CD8-positive, alpha-beta memory T cell (primary cell): ENCODE measurements around the gene DEDD2. TPM values are rescaled to one million over a fixed set of nuclear protein-coding genes. Genes with fewer than 3 reads are reported as not detected.

ENCODE experiments used
- CTCF ChIA-PET: fragments of 350-600 bp; sonication (Branson Sonifier 250); formaldehyde crosslinking; loops from one replicate; lab custom pipeline; 2021; ENCODE audit warnings: antibody characterized with exemption; lab: Charles Lee
- POLR2A ChIA-PET: fragments of 350-600 bp; sonication (Branson Sonifier 250); formaldehyde crosslinking; loops from one replicate; lab custom pipeline; 2021; ENCODE audit warnings: antibody characterized with exemption; lab: Charles Lee
- DNase-seq, 5 donors: peaks; one replicate each; pipeline versions ENCODE4 v3.0.0 to v3.0.0-alpha.2; 2020 to 2022; ENCODE audit warnings: mixed read lengths in 1 of 5
- H3K27ac ChIP-seq: one replicate; pipeline ENCODE4 v1.7.0; 2013; ENCODE audit warnings: low read depth, mild to moderate bottlenecking, low read length, moderate library complexity
- H3K27me3 ChIP-seq: 2 replicates; pipeline ENCODE4 v1.7.0; 2013; ENCODE audit warnings: low read length, mild to moderate bottlenecking; ENCODE audit not compliant: insufficient read depth, poor library complexity, severe bottlenecking
- H3K36me3 ChIP-seq: 2 replicates; pipeline ENCODE4 v1.7.0; 2013; ENCODE audit warnings: mild to moderate bottlenecking, low read length, moderate library complexity; ENCODE audit not compliant: insufficient read depth
- H3K4me1 ChIP-seq: 2 replicates; pipeline ENCODE4 v1.7.0; 2013; ENCODE audit warnings: mild to moderate bottlenecking, low read length, moderate library complexity; ENCODE audit not compliant: insufficient read depth
- H3K4me3 ChIP-seq: 2 replicates; pipeline ENCODE4 v1.7.0; 2013; ENCODE audit warnings: mild to moderate bottlenecking, low read length
- H3K9me3 ChIP-seq: 2 replicates; pipeline ENCODE4 v1.7.0; 2013; ENCODE audit warnings: mild to moderate bottlenecking, low read length
- H3K27ac Mint-ChIP-seq, 8 donors: one replicate each; pipeline ENCODE4 v1.8.0; 2020 to 2021; ENCODE audit warnings: mixed read lengths in 8 of 8, mild to moderate bottlenecking in 6 of 8, inconsistent platforms in 3 of 8, moderate library complexity in 3 of 8
- H3K27me3 Mint-ChIP-seq, 2 donors: one replicate each; pipeline ENCODE4 v1.8.0; 2020 to 2021; ENCODE audit warnings: mixed read lengths in 2 of 2, mild to moderate bottlenecking in 1 of 2, moderate library complexity in 1 of 2
- H3K36me3 Mint-ChIP-seq, 3 donors: one replicate each; pipeline ENCODE4 v1.8.0; 2020 to 2021; ENCODE audit warnings: mixed read lengths in 3 of 3, inconsistent platforms in 1 of 3, mild to moderate bottlenecking in 1 of 3
- H3K4me1 Mint-ChIP-seq, 3 donors: one replicate each; pipeline ENCODE4 v1.8.0; 2020 to 2021; ENCODE audit warnings: mixed read lengths in 3 of 3, inconsistent platforms in 1 of 3, mild to moderate bottlenecking in 1 of 3
- H3K4me3 Mint-ChIP-seq, 7 donors: one replicate each; pipeline ENCODE4 v1.8.0; 2020 to 2021; ENCODE audit warnings: mixed read lengths in 7 of 7, mild to moderate bottlenecking in 6 of 7, moderate library complexity in 4 of 7, inconsistent platforms in 2 of 7
- H3K9me3 Mint-ChIP-seq, 5 donors: one replicate each; pipeline ENCODE4 v1.8.0; 2020 to 2022; ENCODE audit warnings: mixed read lengths in 5 of 5, mild to moderate bottlenecking in 3 of 5, moderate library complexity in 2 of 5, inconsistent platforms in 1 of 5
- polyA plus RNA-seq: library from polyadenylated mRNA; unstranded; fragments of 300-500 nt; fragmentation: Illumina TruSeq; gene quantifications from one replicate; pipeline ENCODE4 v1.2.3, GENCODE V29; 2021
- total RNA-seq, 2 experiments: library from RNA; stranded (reverse); gene quantifications; one replicate each; pipeline ENCODE4 v1.2.3, GENCODE V29; 2021

DEDD2 gene
- total and polyA plus RNA-seq, 3 experiments from 2014 or later = 30.0 to 163 (median 32.7) TPM

- Mint-ChIP-seq H3K9me3 (peaks cover 0 to 1% (median 0%) of the 10 kb centered on the region in 5 donors), H3K36me3 (peaks cover 0 to 13% (median 0%) of the 10 kb centered on the region in 3 donors), H3K4me3 (peak overlapping the region in 4 of 7 donors; percentile 26 to 72 (median 32)), H3K27me3 (peaks cover 0 to 5% of the 10 kb centered on the region in 2 donors), H3K4me1 (peaks cover 19 to 40% (median 21%) of the 10 kb centered on the region in 3 donors), H3K27ac (peak overlapping the region in 6 of 8 donors; percentile 29 to 96 (median 74))
- Histone ChIP-seq H3K4me1 (peaks cover 36% of the 10 kb centered on the region), H3K36me3 (no peaks in the 10 kb centered on the region), H3K27ac (no peak overlapping the region), H3K9me3 (no peaks in the 10 kb centered on the region), H3K27me3 (no peaks in the 10 kb centered on the region), H3K4me3 (no peak overlapping the region)
- DNase-seq = no peak
- ChIA-PET POLR2A (interaction anchor here (0.5 to 1.0 kb wide), 3 partner anchors 31 to 476 kb away, joined by 3 to 4 read pairs (median 3); no protein-coding TSS in a partner anchor), CTCF (interaction anchor here (0.7 to 2.2 kb wide), 5 partner anchors 8 to 141 kb away, joined by 3 to 8 read pairs (median 3); partner anchors contain the start of gene GSK3A)
Observed at GRCh38 chr19:42250666-42251531, 33.4 kb upstream of the DEDD2 start.

- no peak overlapping the region for H3K27ac ChIP-seq
- H3K4me1 ChIP-seq = peaks cover 30% of the 10 kb centered on the region
- Mint-ChIP-seq H3K27ac (peak overlapping the region in 5 of 8 donors; percentile 17 to 79 (median 47)), H3K27me3 (peaks cover 0 to 5% of the 10 kb centered on the region in 2 donors), H3K36me3 (peaks cover 0 to 13% (median 1%) of the 10 kb centered on the region in 3 donors), H3K9me3 (peaks cover 0 to 1% (median 0%) of the 10 kb centered on the region in 5 donors), H3K4me1 (peaks cover 16 to 41% (median 22%) of the 10 kb centered on the region in 3 donors), H3K4me3 (peak overlapping the region in 1 of 7 donors; percentile 14)
- H3K36me3 ChIP-seq = no peaks in the 10 kb centered on the region
- ChIA-PET CTCF (interaction anchor here (0.7 to 2.2 kb wide), 3 partner anchors 7 to 140 kb away, joined by 3 to 8 read pairs (median 7); partner anchors contain the start of gene GSK3A), POLR2A (interaction anchor here (0.5 to 0.9 kb wide), 2 partner anchors 32 to 475 kb away, joined by 3 to 4 read pairs; no protein-coding TSS in a partner anchor)
- no peaks in the 10 kb centered on the region for H3K9me3 ChIP-seq
- no peak overlapping the region for H3K4me3 ChIP-seq
- no peak for DNase-seq
- H3K27me3 ChIP-seq = no peaks in the 10 kb centered on the region
Observed at GRCh38 chr19:42250183-42250665, 32.7 kb upstream of the DEDD2 start.

GRCh38 chr19:42249769-42250168 is 32.3 kb upstream of the DEDD2 start:
- CTCF ChIA-PET = no interaction called here
- Histone ChIP-seq H3K36me3 (no peaks in the 10 kb centered on the region), H3K4me1 (peaks cover 34% of the 10 kb centered on the region), H3K27ac (no peak overlapping the region), H3K4me3 (no peak overlapping the region), H3K27me3 (no peaks in the 10 kb centered on the region), H3K9me3 (no peaks in the 10 kb centered on the region)
- peak overlapping the region in 6 of 8 donors; percentile 4 to 79 (median 56) for H3K27ac Mint-ChIP-seq
- H3K4me1 Mint-ChIP-seq = peaks cover 21 to 45% (median 26%) of the 10 kb centered on the region in 3 donors
- peak overlapping the region in 2 of 7 donors; percentile 14 to 44 for H3K4me3 Mint-ChIP-seq
- peaks cover 0 to 1% (median 0%) of the 10 kb centered on the region in 5 donors for H3K9me3 Mint-ChIP-seq
- no peak for DNase-seq
- H3K27me3 Mint-ChIP-seq = peaks cover 0 to 5% of the 10 kb centered on the region in 2 donors
- H3K36me3 Mint-ChIP-seq = peaks cover 0 to 13% (median 1%) of the 10 kb centered on the region in 3 donors
- POLR2A ChIA-PET = no interaction called here

- Histone ChIP-seq H3K9me3 (no peaks in the 10 kb centered on the region), H3K36me3 (no peaks in the 10 kb centered on the region), H3K27me3 (no peaks in the 10 kb centered on the region), H3K27ac (no peak overlapping the region), H3K4me1 (peaks cover 35% of the 10 kb centered on the region), H3K4me3 (no peak overlapping the region)
- peaks cover 0 to 16% (median 1%) of the 10 kb centered on the region in 3 donors for H3K36me3 Mint-ChIP-seq
- peaks cover 26 to 51% (median 31%) of the 10 kb centered on the region in 3 donors for H3K4me1 Mint-ChIP-seq
- DNase-seq = no peak
- peak overlapping the region in 1 of 8 donors; percentile 64 for H3K27ac Mint-ChIP-seq
- H3K9me3 Mint-ChIP-seq = peaks cover 0 to 1% (median 0%) of the 10 kb centered on the region in 5 donors
- peaks cover 0 to 5% of the 10 kb centered on the region in 2 donors for H3K27me3 Mint-ChIP-seq
- H3K4me3 Mint-ChIP-seq = peak overlapping the region in 1 of 7 donors; percentile 40
- CTCF ChIA-PET = no interaction called here
- POLR2A ChIA-PET = no interaction called here
Observed at GRCh38 chr19:42249149-42249750, 31.8 kb upstream of the DEDD2 start.

- Mint-ChIP-seq H3K4me1 (peaks cover 28 to 56% (median 32%) of the 10 kb centered on the region in 3 donors), H3K4me3 (peak overlapping the region in 1 of 7 donors; percentile 40), H3K27me3 (peaks cover 0 to 5% of the 10 kb centered on the region in 2 donors), H3K36me3 (peaks cover 0 to 17% (median 1%) of the 10 kb centered on the region in 3 donors), H3K27ac (peak overlapping the region in 1 of 8 donors; percentile 64), H3K9me3 (peaks cover 0 to 1% (median 0%) of the 10 kb centered on the region in 5 donors)
- Histone ChIP-seq H3K4me1 (peaks cover 42% of the 10 kb centered on the region), H3K9me3 (no peaks in the 10 kb centered on the region), H3K36me3 (no peaks in the 10 kb centered on the region), H3K27ac (no peak overlapping the region), H3K4me3 (no peak overlapping the region), H3K27me3 (no peaks in the 10 kb centered on the region)
- CTCF ChIA-PET = interaction anchor here (8.6 kb wide), 1 partner anchor 31 kb away, joined by 72 read pairs; no protein-coding TSS in a partner anchor
- no peak for DNase-seq
- POLR2A ChIA-PET = no interaction called here
Observed at GRCh38 chr19:42248270-42249148, 31.0 kb upstream of the DEDD2 start.

- no peak overlapping the region for H3K4me3 Mint-ChIP-seq
- no peak for DNase-seq
Observed at GRCh38 chr19:42247640-42248199, 30.2 kb upstream of the DEDD2 start.

More at GRCh38 chr19:42247640-42248199, 30.2 kb upstream of the DEDD2 start:
- H3K36me3 ChIP-seq = no peaks in the 10 kb centered on the region
- H3K27me3 ChIP-seq = no peaks in the 10 kb centered on the region
- H3K4me3 ChIP-seq = no peak overlapping the region
- Mint-ChIP-seq H3K36me3 (peaks cover 0 to 22% (median 1%) of the 10 kb centered on the region in 3 donors), H3K9me3 (peaks cover 0 to 1% (median 0%) of the 10 kb centered on the region in 5 donors), H3K4me1 (peaks cover 31 to 58% (median 36%) of the 10 kb centered on the region in 3 donors), H3K27ac (no peak overlapping the region), H3K27me3 (peaks cover 0 to 5% of the 10 kb centered on the region in 2 donors)
- no peak overlapping the region for H3K27ac ChIP-seq
- H3K4me1 ChIP-seq = peaks cover 40% of the 10 kb centered on the region
- POLR2A ChIA-PET = interaction anchor here (1.0 to 1.4 kb wide), 2 partner anchors 23 to 37 kb away, joined by 3 to 5 read pairs; no protein-coding TSS in a partner anchor
- CTCF ChIA-PET = interaction anchor here (1.2 to 8.6 kb wide), 2 partner anchors 32 to 33 kb away, joined by 4 to 72 read pairs; no protein-coding TSS in a partner anchor
- no peaks in the 10 kb centered on the region for H3K9me3 ChIP-seq
